Left ventricle myocardium inferior (tissue), 1 donor: ENCODE data around the gene OAF. TPM values are rescaled to one million over a fixed set of nuclear protein-coding genes. Genes with fewer than 3 reads are reported as not detected.

ENCODE experiments used
- DNase-seq: peaks from one replicate; pipeline ENCODE4 v3.0.0-alpha.2; 2020
- H3K27ac ChIP-seq: fragments of 200-600 bp; replicated peaks from 2 replicates; pipeline ENCODE4 v1.8.0; 2021
- H3K27me3 ChIP-seq: fragments of 200-600 bp; 2 replicates; pipeline ENCODE4 v1.8.0; 2021; ENCODE audit warnings: low read depth
- H3K36me3 ChIP-seq: fragments of 200-600 bp; 2 replicates; pipeline ENCODE4 v1.8.0; 2021
- H3K4me1 ChIP-seq: fragments of 200-600 bp; 2 replicates; pipeline ENCODE4 v1.8.0; 2021
- H3K4me3 ChIP-seq: fragments of 200-600 bp; 2 replicates; pipeline ENCODE4 v1.8.0; 2021; ENCODE audit warnings: mild to moderate bottlenecking, moderate library complexity
- H3K9me3 ChIP-seq: fragments of 200-600 bp; replicated peaks from 2 replicates; pipeline ENCODE4 v1.8.0; 2021
- intact Hi-C: fragments of 100-400 bp; cut with micrococcal nuclease; formaldehyde crosslinking; loops from one replicate; pipeline ENCODE4 v1.11.0; 2022
- total RNA-seq: library from RNA; stranded (reverse); fragmentation: NEBNext Ultra II Directional; extraction: Animal tissue kit (Norgen Biotek cat#: 25700); gene quantifications from one replicate; pipeline ENCODE4 v1.2.1, GENCODE V29; 2021
- TF ChIP-seq, protein P1 (sequence below): fragments of 200-600 bp; IDR thresholded peaks from 2 replicates; pipeline ENCODE4 v1.8.0; 2021; ENCODE audit warnings: antibody characterized with exemption, mild to moderate bottlenecking, borderline replicate concordance
- donor health status: DM: no; HTN: yes; CAD: no; lungs with severe emphysema.

The OAF gene
- total RNA-seq, 1 donor from 2014 or later = 23.7 TPM

DNA sequence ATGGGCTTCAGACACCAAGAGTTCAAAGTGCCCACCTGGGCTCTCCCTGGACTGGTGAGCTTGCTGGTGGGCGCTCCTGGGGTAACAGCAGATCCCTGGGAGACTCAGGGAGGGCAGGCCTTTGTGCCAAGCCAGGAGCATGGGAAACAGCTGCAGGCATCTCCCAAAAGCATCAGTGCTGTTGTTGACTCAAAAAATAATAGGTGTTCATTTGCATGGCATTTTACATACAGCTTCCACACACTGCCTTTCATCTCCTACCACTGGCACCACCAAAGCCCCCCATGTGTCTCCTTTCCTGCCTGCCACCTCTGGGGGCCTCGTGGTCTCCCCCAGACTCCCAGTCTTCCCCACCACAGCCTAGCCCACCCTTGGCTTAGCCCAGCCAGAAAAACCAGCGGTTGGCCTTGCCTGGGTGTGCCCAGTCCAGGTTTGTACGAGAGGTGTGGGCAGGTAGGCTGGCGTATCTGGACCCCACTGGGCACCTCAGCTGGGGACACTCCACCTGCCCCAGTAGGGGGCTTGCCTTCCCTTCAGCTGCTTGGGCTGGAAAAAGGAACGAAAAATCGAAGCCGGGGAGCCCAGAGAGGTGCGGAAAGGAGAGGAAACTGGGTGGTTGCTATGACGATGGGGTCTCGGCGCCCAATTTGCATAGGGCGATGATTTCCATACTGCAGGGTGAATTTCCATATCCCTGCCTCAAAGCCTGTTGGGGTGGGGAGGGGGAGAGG lies 44.1 kb downstream of the OAF start:
- no peak for DNase-seq
- Histone ChIP-seq H3K27ac (no peak overlapping the region), H3K4me3 (no peak overlapping the region), H3K27me3 (peaks cover 83% of the 10 kb centered on the region), H3K9me3 (no peaks in the 10 kb centered on the region), H3K36me3 (no peaks in the 10 kb centered on the region), H3K4me1 (peaks cover 21% of the 10 kb centered on the region)
- intact Hi-C loops = no loop called here
- TF ChIP-seq, protein P1, sequence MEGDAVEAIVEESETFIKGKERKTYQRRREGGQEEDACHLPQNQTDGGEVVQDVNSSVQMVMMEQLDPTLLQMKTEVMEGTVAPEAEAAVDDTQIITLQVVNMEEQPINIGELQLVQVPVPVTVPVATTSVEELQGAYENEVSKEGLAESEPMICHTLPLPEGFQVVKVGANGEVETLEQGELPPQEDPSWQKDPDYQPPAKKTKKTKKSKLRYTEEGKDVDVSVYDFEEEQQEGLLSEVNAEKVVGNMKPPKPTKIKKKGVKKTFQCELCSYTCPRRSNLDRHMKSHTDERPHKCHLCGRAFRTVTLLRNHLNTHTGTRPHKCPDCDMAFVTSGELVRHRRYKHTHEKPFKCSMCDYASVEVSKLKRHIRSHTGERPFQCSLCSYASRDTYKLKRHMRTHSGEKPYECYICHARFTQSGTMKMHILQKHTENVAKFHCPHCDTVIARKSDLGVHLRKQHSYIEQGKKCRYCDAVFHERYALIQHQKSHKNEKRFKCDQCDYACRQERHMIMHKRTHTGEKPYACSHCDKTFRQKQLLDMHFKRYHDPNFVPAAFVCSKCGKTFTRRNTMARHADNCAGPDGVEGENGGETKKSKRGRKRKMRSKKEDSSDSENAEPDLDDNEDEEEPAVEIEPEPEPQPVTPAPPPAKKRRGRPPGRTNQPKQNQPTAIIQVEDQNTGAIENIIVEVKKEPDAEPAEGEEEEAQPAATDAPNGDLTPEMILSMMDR = no peak

DNA sequence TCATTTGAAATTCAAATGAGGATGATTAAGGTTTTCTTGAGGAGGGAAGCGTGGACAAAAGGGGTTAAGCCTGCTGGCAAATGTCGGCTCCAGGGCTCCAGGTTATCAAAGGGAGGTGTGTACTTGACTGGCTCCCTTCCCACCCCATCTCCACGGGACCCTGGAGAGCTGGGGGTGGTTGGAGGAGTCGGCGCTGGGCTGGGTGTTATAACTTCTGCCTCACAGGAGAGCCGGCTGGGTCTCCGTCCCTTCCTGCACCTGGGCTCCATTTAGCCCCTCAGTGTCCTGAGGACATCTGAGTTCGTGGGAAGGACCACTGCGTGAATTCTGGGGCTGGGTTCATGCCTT lies 44.7 kb downstream of the OAF start:
- no peak for DNase-seq
- Histone ChIP-seq H3K4me1 (peaks cover 21% of the 10 kb centered on the region), H3K4me3 (no peak overlapping the region), H3K27ac (no peak overlapping the region), H3K27me3 (peaks cover 81% of the 10 kb centered on the region), H3K36me3 (no peaks in the 10 kb centered on the region), H3K9me3 (no peaks in the 10 kb centered on the region)
- TF ChIP-seq, protein P1 = no peak
- intact Hi-C loops = no loop called here

DNA sequence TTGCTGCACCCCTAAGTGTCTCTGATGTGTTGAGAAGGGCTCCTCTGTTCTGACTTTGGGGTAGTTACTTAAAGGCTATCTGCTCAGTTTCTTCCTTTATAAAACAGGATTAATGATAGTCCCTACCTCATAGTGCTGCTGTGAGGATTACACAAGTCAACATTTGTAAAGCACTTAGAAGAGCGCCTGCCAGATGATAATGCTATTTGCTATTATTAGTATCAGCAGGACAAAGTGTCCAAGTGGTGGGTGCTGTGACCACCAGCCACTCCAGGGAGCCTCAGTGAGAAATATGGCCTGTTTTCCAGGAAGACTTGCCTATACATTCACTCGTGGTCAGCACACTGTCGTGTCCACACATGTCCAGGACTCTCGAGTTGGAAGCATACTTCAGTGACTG lies 45.3 kb downstream of the OAF start:
- Histone ChIP-seq H3K27ac (no peak overlapping the region), H3K4me1 (peaks cover 21% of the 10 kb centered on the region), H3K36me3 (no peaks in the 10 kb centered on the region), H3K9me3 (no peaks in the 10 kb centered on the region), H3K27me3 (peaks cover 74% of the 10 kb centered on the region), H3K4me3 (no peak overlapping the region)
- DNase-seq = no peak
- intact Hi-C loops = no loop called here
- TF ChIP-seq, protein P1 = no peak

DNA sequence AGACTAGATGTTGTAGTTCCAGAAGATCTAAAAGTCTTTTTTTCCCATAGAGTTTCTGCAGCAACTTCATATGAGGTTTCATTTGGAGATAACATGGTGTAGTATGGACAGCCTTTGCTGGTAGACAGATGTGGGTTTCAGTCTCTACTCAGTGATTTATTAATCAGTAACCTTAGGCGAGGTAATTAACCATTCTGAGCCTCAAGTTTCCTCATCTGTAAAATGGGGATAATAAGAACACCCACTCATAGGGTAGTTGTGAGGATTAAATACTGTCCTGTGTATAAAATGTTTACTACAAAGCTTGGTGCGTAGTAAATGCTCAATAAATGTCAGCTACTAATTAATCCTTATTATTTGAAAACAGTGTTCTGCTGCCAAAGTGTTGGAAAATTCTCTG lies 45.9 kb downstream of the OAF start:
- Histone ChIP-seq H3K4me1 (peaks cover 21% of the 10 kb centered on the region), H3K36me3 (no peaks in the 10 kb centered on the region), H3K4me3 (no peak overlapping the region), H3K27ac (no peak overlapping the region), H3K27me3 (peaks cover 71% of the 10 kb centered on the region), H3K9me3 (no peaks in the 10 kb centered on the region)
- no peak for DNase-seq
- TF ChIP-seq, protein P1 = no peak
- intact Hi-C loops = no loop called here

DNA sequence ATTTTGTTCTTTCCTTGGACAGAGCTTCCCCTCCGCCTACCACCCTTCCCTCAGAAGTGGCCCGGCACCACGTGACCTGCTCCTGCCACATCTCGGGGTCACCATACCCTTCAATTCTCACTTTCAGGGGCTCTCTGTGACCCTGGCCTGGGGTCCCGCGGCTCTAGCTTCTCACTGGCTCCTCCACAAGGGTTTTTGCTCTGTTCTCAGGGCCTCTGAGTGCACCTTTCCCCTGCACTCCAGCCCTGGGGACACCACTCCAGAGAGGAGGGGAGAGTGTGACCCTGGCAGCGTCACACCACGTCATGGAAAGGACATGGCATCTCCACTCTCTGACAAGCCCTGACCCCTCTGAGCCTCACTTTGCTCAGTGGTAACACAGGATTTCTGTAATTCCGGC lies 46.5 kb downstream of the OAF start:
- intact Hi-C loops = no loop called here

More for the DNA sequence above, 46.5 kb downstream of the OAF start:
- H3K27ac ChIP-seq = no peak overlapping the region
- peaks cover 21% of the 10 kb centered on the region for H3K4me1 ChIP-seq
- no peaks in the 10 kb centered on the region for H3K36me3 ChIP-seq
- H3K4me3 ChIP-seq = no peak overlapping the region
- peaks cover 69% of the 10 kb centered on the region for H3K27me3 ChIP-seq
- no peaks in the 10 kb centered on the region for H3K9me3 ChIP-seq
- TF ChIP-seq, protein P1 = no peak
- DNase-seq = no peak
